Measurements from ENCODE around the gene C1QTNF9. TPM values are rescaled to one million over a fixed set of nuclear protein-coding genes. Genes with fewer than 3 reads are reported as not detected.

Gene C1QTNF9
- polyA plus RNA-seq, 1 experiment: not detected

DNA sequence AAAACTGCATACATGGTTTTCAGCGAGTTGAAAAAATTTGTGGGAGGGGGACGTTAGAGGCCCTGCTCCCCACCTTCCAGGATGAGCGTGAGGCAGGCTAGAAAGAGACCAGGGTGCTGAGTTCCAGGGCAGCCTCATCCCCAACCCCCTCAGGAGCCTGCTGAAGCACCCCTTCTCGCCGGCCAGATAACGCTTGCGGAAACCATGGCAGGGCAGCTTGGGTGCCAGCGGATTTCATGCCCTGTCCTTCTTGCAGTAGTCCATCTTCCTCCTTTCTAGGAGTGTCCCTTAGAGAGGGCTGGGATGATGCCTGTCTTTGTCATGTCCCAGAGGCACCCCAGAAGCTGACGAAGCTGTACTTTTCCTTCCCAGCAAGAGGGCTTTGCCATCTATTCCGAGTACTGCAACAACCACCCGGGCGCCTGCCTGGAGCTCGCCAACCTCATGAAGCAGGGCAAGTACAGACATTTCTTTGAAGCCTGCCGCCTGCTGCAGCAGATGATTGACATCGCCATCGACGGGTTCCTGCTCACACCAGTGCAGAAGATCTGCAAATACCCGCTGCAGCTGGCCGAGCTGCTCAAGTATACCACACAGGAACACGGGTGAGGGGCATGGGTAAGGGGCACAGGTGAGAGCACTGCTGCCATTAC is 19.0 kb upstream of the C1QTNF9 start:
- no peaks in the 10 kb centered on the region for H3K27me3 ChIP-seq (ENCODE audit: control insufficient read depth, insufficient read depth, low read length)
- ChIA-PET CTCF (no interaction called here), POLR2A (no interaction called here)
- no peak for DNase-seq (ENCODE audit: low read depth)
- H3K4me3 ChIP-seq (ENCODE audit: low read depth, low read length): no peak overlapping the region
- TF ChIP-seq, protein P1, sequence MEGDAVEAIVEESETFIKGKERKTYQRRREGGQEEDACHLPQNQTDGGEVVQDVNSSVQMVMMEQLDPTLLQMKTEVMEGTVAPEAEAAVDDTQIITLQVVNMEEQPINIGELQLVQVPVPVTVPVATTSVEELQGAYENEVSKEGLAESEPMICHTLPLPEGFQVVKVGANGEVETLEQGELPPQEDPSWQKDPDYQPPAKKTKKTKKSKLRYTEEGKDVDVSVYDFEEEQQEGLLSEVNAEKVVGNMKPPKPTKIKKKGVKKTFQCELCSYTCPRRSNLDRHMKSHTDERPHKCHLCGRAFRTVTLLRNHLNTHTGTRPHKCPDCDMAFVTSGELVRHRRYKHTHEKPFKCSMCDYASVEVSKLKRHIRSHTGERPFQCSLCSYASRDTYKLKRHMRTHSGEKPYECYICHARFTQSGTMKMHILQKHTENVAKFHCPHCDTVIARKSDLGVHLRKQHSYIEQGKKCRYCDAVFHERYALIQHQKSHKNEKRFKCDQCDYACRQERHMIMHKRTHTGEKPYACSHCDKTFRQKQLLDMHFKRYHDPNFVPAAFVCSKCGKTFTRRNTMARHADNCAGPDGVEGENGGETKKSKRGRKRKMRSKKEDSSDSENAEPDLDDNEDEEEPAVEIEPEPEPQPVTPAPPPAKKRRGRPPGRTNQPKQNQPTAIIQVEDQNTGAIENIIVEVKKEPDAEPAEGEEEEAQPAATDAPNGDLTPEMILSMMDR (IDR thresholded peaks at IDR 0.05; ENCODE audit: insufficient read depth, low read depth, low read length): no peak
- H3K36me3 ChIP-seq (ENCODE audit: control insufficient read depth, insufficient read depth, low read length): peaks cover 7% of the 10 kb centered on the region

DNA sequence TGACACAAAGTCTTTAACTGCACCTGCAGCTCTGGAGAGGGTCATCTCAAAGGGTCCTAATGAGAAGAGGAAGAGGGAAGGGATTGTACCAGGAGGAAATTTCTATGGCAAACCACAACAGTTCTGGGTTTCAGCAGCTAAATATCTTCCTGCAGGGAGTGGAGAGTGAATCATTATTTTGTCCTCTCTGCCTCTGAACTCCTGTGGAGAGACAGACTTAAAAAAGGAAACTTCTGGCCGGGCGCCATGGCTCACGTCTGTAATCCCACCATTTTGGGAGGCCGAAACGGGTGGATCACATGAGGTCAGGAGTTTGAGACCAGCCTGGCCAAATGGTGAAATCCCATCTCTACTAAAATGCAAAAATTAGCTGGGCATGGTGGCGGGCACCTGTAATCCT is 16.9 kb upstream of the C1QTNF9 start:
- TF ChIP-seq, protein P1 (IDR thresholded peaks at IDR 0.05; ENCODE audit: insufficient read depth, low read depth, low read length): no peak
- CTCF ChIA-PET: no interaction called here
- peaks cover 9% of the 10 kb centered on the region for H3K36me3 ChIP-seq (ENCODE audit: control insufficient read depth, insufficient read depth, low read length)
- POLR2A ChIA-PET: no interaction called here
- H3K4me3 ChIP-seq (ENCODE audit: low read depth, low read length): no peak overlapping the region
- DNase-seq (ENCODE audit: low read depth): no peak
- H3K27me3 ChIP-seq (ENCODE audit: control insufficient read depth, insufficient read depth, low read length): no peaks in the 10 kb centered on the region

DNA sequence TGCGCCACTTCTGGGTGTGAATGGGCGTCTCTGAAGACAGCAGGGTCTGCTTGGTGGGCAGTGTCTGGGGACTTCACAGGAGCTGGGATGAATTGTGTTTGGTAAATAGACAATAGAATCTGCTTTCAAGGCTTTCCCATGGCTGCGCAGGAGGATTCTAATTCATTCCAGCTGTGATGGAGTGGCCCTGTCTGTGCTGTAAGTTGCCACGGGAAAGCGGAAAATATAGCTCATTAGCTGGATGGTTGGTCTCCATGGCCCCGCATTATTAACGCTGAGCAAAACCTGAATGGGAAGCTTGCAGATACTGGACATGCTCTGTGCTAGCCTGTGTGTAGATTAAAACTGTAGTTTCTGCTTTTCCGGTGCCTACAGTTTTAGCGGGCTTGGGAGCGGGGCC is 15.6 kb upstream of the C1QTNF9 start:
- ChIA-PET CTCF (no interaction called here), POLR2A (no interaction called here)
- Histone ChIP-seq H3K36me3 (ENCODE audit: control insufficient read depth, insufficient read depth, low read length) (peaks cover 12% of the 10 kb centered on the region), H3K4me3 (ENCODE audit: low read depth, low read length) (no peak overlapping the region), H3K27me3 (ENCODE audit: control insufficient read depth, insufficient read depth, low read length) (no peaks in the 10 kb centered on the region)
- DNase-seq (ENCODE audit: low read depth): no peak
- TF ChIP-seq, protein P1 (IDR thresholded peaks at IDR 0.05; ENCODE audit: insufficient read depth, low read depth, low read length): no peak

DNA sequence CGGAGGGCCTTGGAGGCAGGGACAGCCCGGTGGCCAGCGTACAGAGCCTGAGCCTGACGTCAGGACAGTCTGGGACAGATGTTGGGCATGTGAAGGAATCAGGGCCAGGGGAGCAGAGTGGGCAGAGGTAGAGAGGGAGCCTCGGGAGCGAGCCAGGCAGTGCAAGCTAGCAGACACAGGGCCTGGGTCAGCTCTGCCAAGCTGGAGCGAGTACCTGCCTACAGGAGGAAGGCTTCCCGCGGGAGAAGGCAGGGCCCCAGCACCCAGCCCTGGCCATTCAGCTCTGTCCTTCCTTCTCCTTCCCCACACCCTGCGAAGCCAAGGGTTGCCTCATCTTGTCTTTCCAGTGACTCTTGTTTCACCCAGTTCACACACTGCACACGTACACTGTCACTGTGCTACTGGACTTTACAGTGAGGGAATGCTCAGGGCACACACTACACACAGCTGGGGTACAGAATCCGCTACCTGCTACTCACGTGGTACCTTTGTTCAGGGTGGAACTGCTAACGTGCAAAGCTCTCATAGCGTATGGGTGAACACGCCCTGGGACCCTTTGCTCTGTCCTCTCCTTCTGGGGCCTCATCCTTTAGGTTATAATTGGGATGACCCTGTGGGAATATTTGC is 9.8 kb upstream of the C1QTNF9 start:
- POLR2A ChIA-PET: no interaction called here
- H3K27me3 ChIP-seq (ENCODE audit: control insufficient read depth, insufficient read depth, low read length): no peaks in the 10 kb centered on the region
- no peak overlapping the region for H3K4me3 ChIP-seq (ENCODE audit: low read depth, low read length)
- CTCF ChIA-PET: no interaction called here
- TF ChIP-seq, protein P1 (IDR thresholded peaks at IDR 0.05; ENCODE audit: insufficient read depth, low read depth, low read length): no peak
- peaks cover 11% of the 10 kb centered on the region for H3K36me3 ChIP-seq (ENCODE audit: control insufficient read depth, insufficient read depth, low read length)
- DNase-seq (ENCODE audit: low read depth): no peak

DNA sequence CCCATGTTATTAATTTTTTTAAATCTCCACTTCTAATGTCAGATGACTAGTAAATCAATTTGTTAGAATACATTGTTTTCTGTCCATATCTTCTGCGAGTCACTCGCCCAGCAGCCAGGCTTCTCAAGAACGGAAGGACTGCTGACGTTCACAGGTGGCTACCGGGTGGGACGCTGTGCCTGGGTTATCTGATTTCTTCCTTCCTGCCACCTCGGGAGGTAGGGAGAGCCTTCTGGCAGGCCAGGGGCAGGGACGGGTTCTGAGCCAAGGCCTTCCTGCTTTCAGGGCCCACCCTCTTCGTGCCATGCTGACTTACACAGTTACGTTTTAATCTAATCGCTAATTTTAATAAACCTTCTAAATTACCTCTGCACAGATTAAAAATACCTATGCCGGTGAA is 7.9 kb upstream of the C1QTNF9 start:
- POLR2A ChIA-PET: no interaction called here

More for the DNA sequence above, 7.9 kb upstream of the C1QTNF9 start:
- H3K27me3 ChIP-seq (ENCODE audit: control insufficient read depth, insufficient read depth, low read length): no peaks in the 10 kb centered on the region
- no peak for DNase-seq (ENCODE audit: low read depth)
- no peak overlapping the region for H3K4me3 ChIP-seq (ENCODE audit: low read depth, low read length)
- TF ChIP-seq, protein P1 (IDR thresholded peaks at IDR 0.05; ENCODE audit: insufficient read depth, low read depth, low read length): no peak
- H3K36me3 ChIP-seq (ENCODE audit: control insufficient read depth, insufficient read depth, low read length): peaks cover 11% of the 10 kb centered on the region
- CTCF ChIA-PET: no interaction called here
